GM18499 (cell line): ENCODE data around the gene SIGLECL1.

Experiments
- ATAC-seq: cut with Tn5 transposase; IDR thresholded peaks from one replicate; pipeline ENCODE4 v1.9.1; 2021; ENCODE audit warnings: moderate number of reproducible peaks; ENCODE audit not compliant: insufficient read depth, unreplicated experiment

The SIGLECL1 gene

DNA sequence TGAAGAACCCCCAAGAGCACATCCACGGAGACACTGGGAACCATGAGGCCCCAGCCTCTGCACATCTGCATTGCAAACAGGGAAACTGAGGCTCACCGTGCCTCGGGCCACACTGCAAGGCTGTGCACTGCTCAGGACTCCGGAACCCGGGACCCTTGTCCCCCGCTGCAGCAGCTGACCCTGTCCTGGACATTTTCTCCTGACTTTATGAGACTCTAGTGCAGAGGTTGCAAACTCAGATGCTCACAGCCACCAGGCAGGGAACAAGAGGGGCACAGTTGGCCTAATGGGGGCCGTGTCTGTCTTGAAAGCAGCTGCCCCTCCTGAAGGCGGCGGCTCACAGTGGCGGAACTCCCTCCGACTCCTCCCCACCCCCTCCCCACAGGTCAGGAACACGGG lies 44.1 kb downstream of the SIGLECL1 start:
- no peak for ATAC-seq

DNA sequence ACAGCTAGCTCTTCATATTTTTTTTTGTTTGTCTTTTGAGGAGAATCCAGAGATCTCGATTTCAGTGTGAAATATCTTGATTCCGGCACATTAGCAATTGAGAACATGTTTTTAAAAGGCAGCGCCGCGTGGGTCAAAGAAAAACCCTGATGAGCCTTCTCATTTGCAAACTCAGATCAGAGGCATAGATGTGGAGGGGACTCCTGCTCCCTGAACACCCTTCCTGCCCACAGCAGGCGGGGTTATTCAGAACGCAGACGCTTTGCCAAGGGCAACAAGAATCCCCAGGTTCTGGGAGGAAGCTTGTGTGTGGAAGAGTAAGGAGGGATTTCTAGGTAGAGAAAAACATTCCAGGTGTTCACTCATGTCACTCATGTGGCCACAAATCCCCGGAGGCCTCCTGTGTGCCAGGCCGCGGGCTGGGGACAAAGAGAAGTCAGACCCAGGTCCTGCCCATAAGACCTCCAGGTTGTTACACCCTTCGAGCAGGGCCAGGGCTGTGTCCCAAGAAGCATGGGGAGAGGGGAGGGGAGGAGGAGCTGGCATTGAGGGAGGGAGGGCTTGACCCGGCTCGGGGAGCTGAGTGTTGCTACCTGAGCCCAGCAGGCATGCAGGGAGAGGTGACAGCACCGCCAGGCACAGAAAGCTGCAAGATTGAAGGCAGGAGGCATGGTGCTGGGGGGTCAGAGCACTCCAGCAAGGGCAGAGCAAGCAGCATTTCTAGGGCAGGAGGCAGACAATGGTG lies 44.7 kb downstream of the SIGLECL1 start:
- no peak for ATAC-seq

DNA sequence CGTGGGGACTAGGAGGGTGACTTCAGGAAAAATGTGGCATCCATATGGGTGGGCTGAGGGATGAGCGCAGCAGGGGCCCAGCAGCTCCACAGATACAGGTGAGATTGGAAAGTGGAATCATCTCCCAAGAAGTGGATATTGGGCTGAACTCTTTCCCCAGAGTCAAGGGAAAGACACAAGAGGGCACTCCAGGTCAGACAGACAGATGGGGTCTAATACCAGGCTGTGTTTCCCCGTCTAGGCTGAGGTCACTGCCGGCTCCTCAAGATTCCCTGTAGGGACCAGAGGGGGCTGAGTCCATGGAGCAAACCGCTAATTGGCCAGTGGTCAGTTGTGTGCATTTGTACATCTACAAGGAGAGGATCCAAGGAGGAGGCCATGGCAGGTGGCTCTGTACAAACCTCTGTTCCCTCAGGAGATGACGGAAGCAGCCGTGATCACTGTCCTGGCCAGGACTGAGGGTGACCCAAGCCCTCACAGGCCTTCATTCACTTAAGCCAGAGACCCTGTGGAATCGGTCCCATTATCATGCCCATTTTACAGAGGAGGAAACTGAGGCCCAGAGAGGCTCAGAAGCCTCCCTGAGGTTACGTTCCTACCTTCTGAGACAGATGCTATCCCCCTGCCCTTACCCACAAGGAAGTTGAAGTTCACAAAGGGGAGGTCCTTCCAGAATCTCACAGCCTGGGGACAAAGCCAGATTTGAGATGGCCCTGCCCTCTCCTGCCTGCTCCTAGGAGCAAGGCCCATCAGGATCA lies 45.6 kb downstream of the SIGLECL1 start:
- ATAC-seq = no peak

DNA sequence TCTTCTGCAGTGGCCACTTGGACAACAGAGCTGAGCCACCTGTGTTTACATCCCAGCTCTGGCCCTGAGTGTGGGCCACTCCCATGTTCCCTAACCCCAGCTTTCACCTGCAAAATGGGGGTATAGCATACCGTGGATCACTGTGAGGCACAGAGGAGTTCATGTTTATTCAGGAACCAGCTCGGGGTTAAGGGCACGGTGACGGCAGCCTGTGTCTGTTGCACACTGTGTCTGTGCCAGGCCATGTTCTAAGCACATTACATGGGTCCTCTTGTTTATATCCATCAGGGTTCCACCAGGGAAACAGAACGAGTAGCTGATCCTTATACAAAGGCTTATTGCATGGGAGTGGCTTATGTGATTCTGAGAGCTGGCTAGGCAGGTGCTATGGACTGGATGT lies 46.5 kb downstream of the SIGLECL1 start:
- ATAC-seq = no peak

DNA sequence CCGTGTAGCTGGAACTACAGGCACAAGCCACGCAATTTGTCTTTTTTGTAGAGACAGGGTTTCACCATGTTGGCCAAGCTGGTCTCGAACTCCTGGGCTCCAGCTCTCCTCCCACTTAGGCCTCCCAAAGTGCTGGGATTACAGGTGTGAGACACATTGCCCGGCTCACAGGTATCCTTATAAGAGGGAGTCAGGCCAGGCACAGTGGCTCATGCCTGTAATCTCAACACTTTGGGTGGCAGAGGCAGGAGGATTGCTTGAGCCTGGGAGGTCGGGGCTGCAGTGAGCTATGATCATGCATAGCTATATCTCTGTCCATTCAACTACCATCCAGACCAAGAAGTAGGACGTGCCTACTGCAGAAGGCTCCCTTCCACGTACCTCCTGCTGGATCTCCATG lies 50.4 kb downstream of the SIGLECL1 start:
- no peak for ATAC-seq

DNA sequence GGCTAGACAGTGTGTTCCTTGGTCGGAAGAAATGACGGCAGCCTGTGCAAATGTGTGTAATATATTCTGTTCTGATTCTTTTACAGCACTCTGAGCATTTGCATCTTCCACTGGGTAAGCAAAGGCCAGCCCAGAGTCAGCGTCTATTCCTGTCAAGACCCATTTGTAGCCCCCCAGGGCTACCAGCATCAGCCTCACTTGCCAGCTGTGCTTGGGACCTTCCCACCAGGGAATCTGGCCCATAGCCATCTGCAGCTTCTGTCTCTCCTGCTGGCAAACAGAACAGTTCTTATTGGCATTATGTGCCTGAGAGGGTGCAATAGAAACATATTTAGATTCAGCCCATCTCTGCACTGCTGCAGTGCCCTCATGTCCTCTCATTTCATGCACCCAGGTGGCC lies 54.6 kb downstream of the SIGLECL1 start:
- no peak for ATAC-seq

DNA sequence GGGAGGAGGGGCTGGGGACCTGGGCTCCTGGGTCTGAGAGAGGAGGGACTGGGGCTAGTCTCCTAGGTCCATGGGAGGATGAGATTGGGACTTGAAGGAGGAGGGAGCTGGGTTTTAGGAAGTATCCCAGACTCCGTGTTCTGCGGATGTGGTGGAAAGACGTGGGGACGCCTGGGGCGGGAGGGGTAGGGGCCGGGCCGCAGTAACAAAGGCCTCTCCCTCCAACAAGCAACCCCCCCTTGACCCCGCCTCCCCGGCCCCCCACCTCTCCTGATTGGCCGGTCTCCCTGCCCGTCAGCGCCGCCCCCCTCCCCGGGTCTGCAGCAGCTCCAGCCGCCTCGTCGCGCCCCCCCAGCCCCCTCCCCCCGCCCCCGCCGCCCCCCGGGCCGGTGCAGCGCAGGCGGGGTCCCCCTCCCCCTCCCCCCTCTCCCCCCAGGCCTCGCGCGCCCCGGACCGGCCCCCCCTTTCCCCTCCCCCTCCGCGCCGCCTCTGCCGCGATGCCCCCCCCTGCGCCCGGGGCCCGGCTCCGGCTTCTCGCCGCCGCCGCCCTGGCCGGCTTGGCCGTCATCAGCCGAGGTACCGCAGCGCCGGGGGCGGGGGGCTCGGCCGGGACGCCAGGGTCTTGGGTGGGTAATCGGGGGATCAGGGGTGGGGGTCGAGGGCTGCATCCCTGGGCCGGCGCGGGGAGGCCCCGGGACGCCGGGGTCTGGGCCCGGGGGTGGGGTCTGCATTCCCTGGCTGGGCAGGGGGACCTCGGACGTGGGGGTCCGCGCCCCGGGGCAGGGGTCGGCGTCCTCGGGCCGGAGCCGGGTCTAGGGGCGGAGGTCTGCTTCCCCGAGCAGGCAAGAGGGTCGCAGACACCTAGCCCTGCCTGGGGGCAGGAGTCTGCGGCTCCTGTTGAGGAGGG lies 60.7 kb downstream of the SIGLECL1 start, which contains the start of gene IGLON5:
TSS of gene IGLON5 (plus strand) at position 294 of the 907 bp plus-strand sequence. CDS start at position 498, 204 bp downstream.
- ATAC-seq = no peak

DNA sequence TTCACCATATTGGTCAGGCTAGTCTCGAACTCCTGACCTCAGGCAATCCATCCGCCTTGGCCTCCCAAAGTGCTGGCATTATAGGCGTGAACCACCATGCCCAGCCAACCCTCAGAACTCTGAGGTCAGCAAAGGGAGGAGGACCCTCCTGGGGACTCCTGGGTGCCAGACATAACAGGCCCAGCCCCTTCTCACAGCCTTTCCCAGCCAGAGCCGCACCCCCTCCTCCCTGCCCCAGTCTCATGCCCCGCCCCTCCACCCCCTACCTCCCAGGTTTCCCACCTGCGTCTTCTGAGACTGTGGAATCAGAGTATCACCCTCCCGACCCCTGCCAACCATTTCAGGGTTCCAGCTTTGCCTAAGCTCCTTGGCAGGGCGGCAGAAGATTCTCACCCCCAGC lies 65.8 kb downstream of the SIGLECL1 start:
- no peak for ATAC-seq

DNA sequence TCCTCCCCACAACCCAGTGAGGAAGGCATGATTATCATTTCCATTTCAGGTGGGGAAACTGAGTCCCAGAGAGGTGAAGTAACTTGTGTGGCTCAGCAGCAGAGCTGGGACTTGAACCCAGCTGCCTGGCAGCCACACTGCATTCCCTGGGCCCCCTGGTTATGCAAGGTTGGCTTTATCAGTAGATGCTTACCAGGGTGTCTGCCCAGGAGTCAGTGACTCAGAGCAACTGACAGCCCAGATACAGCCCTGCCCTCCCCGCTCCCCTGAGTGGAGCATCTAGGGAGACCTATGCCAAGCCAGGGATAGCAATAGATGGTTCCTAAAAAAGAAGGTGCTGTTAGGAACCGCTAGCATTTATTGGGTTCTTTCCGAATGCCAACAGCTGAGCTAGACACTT lies 66.5 kb downstream of the SIGLECL1 start:
- no peak for ATAC-seq

DNA sequence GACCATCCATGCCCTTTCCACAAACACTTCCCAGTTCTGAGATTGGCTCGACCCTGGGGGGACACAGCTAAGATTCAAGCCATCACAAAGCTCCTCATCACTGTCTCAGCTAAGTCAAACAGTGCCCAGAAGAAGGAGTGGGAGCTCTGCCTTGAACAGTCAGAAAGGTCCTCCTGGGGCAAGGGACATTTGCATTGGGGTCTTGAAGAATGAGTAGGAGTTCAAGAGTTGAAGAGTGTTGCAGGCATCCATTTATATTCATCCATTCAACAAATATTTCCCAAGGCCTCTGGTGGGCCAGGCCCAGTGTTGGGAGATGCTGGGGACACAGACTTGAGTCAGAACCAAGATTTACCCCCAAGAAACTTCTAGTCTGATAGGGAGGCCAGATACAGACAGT lies 67.1 kb downstream of the SIGLECL1 start:
- no peak for ATAC-seq
